ENCODE measurements around the gene AHNAK.
"Not testable (repeated sequence)": the region's sequence is repeated elsewhere in the genome, so short reads cannot be mapped to it uniquely, and the experiment has no call there.

Gene AHNAK

GRCh38 chr11:62575837-62576236, 29.2 kb upstream of the AHNAK start:
- DNase-seq (ENCODE audit: low spot score), result no peak
- no peak for TF ChIP-seq CTCF (IDR thresholded peaks at IDR 0.05; ENCODE audit: extremely low read depth, insufficient read depth, missing control alignments)
- in situ Hi-C loops (cut with MboI; ENCODE audit: low pct_unique_long_range_greater_than_20kb, low sequenced_read_pairs, unreplicated experiment), result no loop called here

- TF ChIP-seq CTCF (IDR thresholded peaks at IDR 0.05; ENCODE audit: extremely low read depth, insufficient read depth, missing control alignments), result no peak
- in situ Hi-C loops (cut with MboI; ENCODE audit: low pct_unique_long_range_greater_than_20kb, low sequenced_read_pairs, unreplicated experiment), result no loop called here
- no peak for DNase-seq (ENCODE audit: low spot score)
Measured at GRCh38 chr11:62575156-62575555, 28.6 kb upstream of the AHNAK start.

- in situ Hi-C loops (cut with MboI; ENCODE audit: low pct_unique_long_range_greater_than_20kb, low sequenced_read_pairs, unreplicated experiment), result no loop called here
- DNase-seq (ENCODE audit: low spot score), result peak; percentile 36
- no peak for TF ChIP-seq CTCF (IDR thresholded peaks at IDR 0.05; ENCODE audit: extremely low read depth, insufficient read depth, missing control alignments)
Measured at GRCh38 chr11:62574363-62575071, 27.9 kb upstream of the AHNAK start.

DNA sequence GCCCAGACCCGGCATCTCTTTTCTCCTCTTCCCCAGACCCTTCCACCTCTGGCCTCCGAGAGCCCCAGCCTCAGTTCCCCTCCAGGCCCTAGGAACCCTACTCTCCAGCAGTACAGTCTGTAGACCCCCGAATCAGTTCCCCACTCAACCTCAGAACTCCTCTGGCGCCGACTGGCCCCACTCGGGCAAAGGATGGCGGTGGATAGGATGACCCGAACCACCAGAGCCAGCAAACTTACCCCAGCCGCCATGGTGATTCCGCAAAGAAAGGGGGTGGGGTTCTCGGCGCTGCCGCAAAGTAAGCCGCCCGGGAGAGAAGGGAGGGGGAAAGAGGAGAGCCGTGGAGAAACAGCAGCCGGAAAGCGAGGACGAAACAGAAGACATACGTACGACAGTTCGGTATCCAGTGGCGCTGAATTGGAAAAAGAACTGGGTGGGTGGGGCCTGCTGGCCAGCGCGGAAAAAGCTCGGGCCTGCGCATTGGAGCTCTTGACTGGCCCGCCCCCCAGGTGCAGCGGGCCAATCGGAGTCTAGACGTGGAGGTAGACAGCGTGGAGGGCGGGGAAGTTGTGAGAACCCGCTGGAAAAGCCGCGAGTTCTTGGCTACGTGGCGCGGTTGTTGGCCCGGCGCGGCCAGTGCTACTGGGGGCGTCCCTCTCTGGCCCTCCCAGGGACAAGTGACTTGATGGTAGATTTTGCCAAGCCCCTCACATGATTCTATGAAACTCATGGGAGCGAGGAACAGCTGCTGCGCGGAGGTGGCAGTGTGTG, 27.2 kb upstream of the AHNAK start, which contains the start of gene EEF1G:
EEF1G (minus strand) TSS at position 300 of the 771 bp plus-strand sequence; CDS start at position 251, 49 bp downstream.
- no peak for TF ChIP-seq CTCF (IDR thresholded peaks at IDR 0.05; ENCODE audit: extremely low read depth, insufficient read depth, missing control alignments)
- DNase-seq (ENCODE audit: low spot score), result peak; percentile 98
- in situ Hi-C loops (cut with MboI; ENCODE audit: low pct_unique_long_range_greater_than_20kb, low sequenced_read_pairs, unreplicated experiment), result no loop called here

GRCh38 chr11:62573006-62573591, 26.5 kb upstream of the AHNAK start:
- TF ChIP-seq CTCF (IDR thresholded peaks at IDR 0.05; ENCODE audit: extremely low read depth, insufficient read depth, missing control alignments), result no peak
- in situ Hi-C loops (cut with MboI; ENCODE audit: low pct_unique_long_range_greater_than_20kb, low sequenced_read_pairs, unreplicated experiment), result no loop called here
- DNase-seq (ENCODE audit: low spot score), result peak; percentile 28

- in situ Hi-C loops (cut with MboI; ENCODE audit: low pct_unique_long_range_greater_than_20kb, low sequenced_read_pairs, unreplicated experiment), result no loop called here
- no peak for TF ChIP-seq CTCF (IDR thresholded peaks at IDR 0.05; ENCODE audit: extremely low read depth, insufficient read depth, missing control alignments)
- no peak for DNase-seq (ENCODE audit: low spot score)
Measured at GRCh38 chr11:62572431-62572830, 25.8 kb upstream of the AHNAK start.

DNA sequence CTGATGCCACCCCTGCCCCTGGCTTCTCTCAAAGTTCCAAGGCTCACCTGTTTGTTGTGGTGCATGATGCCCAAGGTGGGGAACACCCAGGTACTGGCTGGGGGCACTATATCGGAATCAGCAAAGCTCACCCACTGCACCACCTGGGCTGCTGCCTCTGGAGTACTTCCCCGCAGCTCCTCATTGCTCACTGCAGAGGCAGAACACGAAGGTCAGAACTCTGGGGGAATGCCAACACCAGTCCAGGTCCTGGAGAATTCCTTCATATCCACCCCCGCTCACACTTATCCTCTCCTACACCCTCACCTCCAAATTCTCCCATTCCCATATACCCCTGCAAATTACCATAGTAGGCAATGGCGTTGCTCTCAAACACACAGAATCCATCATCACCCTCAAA, 24.9 kb upstream of the AHNAK start:
- DNase-seq (ENCODE audit: low spot score); in situ Hi-C loops (cut with MboI; ENCODE audit: low pct_unique_long_range_greater_than_20kb, low sequenced_read_pairs, unreplicated experiment): not testable (repeated sequence)

DNA sequence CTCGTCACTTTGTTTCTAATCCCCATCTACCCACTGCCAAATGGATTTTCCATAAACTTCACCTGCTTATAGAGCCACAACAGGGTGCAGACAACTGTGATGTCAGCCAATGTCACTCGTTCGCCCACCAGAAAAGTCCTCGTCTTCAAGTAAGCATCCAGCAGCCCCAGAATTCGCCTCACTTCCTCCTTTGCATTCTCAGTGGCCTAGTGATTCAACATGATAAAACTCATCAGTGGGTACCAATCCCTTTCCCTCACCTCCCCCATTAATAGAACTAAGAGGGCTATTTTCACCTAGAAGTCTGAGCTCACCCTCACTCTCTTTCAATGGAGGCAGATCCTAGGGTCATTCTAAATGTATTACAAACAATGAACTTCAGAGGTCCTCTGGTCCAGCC, 24.3 kb upstream of the AHNAK start:
- DNase-seq (ENCODE audit: low spot score); in situ Hi-C loops (cut with MboI; ENCODE audit: low pct_unique_long_range_greater_than_20kb, low sequenced_read_pairs, unreplicated experiment): not testable (repeated sequence)

Data from GM13977 (cell line).